K562 (cell line): Measurements from ENCODE around the gene MCU. TPM values are rescaled to one million over a fixed set of nuclear protein-coding genes. Genes with fewer than 3 reads are reported as not detected.

Source experiments
- ATF7 ChIP-seq: fragments of 450-650 bp; IDR thresholded peaks from 2 replicates; pipeline ENCODE4 v1.7.1; 2014; ENCODE audit warnings: mild to moderate bottlenecking, moderate library complexity
- BRD9 ChIP-seq: fragments of 450-650 bp; IDR thresholded peaks from 2 replicates; pipeline ENCODE4 v1.6.1; 2018; ENCODE audit warnings: low read depth; ENCODE audit not compliant: partially characterized antibody
- CXXC5 ChIP-seq: fragments of 250-450 bp; sonication (Bioruptor Pico); IDR thresholded peaks from 2 replicates; pipeline ENCODE4 v1.8.0; 2022; ENCODE audit warnings: inconsistent platforms, mild to moderate bottlenecking, moderate library complexity
- DACH1 ChIP-seq: fragments of 450-650 bp; IDR thresholded peaks from 2 replicates; pipeline ENCODE4 v1.6.1; 2018; ENCODE audit not compliant: partially characterized antibody
- ERF ChIP-seq: fragments of 450-650 bp; formaldehyde crosslinking; IDR thresholded peaks from 2 replicates; pipeline ENCODE4 v1.4.0; 2020; ENCODE audit warnings: mild to moderate bottlenecking, mixed read lengths
- ETV1 ChIP-seq: fragments of 450-650 bp; conservative IDR thresholded peaks from 2 replicates; pipeline ENCODE4 v1.6.1; 2016; ENCODE audit warnings: missing genetic modification characterization, control low read depth, low read depth, missing compliant biosample characterization
- HDAC2 ChIP-seq: fragments of 450-650 bp; IDR thresholded peaks from 2 replicates; pipeline ENCODE4 v1.6.1; 2016; ENCODE audit warnings: mild to moderate bottlenecking
- JUND ChIP-seq, 2 experiments: IDR thresholded peaks; 2 replicates in 1 of 2; 3 replicates in 1 of 2; pipeline ENCODE4 v1.6.1; 2011; ENCODE audit warnings: borderline replicate concordance in 2 of 2, low read depth in 2 of 2, low read length in 2 of 2, improper control_type of control experiment in 1 of 2, missing biosample characterization in 1 of 2, missing genetic modification characterization in 1 of 2, missing genetic modification reagents in 1 of 2
- KDM1A ChIP-seq, 2 experiments: fragments of 450-650 bp; IDR thresholded peaks; 2 replicates each; pipeline ENCODE4 v1.6.1; 2016; ENCODE audit warnings: mild to moderate bottlenecking in 2 of 2
- KLF13 ChIP-seq: fragments of 450-650 bp; IDR thresholded peaks from 2 replicates; pipeline ENCODE4 v1.6.1; 2016; ENCODE audit warnings: missing genetic modification characterization, low read depth, mild to moderate bottlenecking, missing compliant biosample characterization, moderate library complexity, borderline replicate concordance
- MXI1 ChIP-seq: IDR thresholded peaks from 2 replicates; pipeline ENCODE4 v1.6.1; 2011; ENCODE audit warnings: low read depth, mild to moderate bottlenecking, improper control_type of control experiment, low read length
- PPARD ChIP-seq: fragments of 250-450 bp; sonication (Bioruptor Pico); IDR thresholded peaks from 2 replicates; pipeline ENCODE4 v1.8.0; 2022; ENCODE audit warnings: inconsistent platforms, mild to moderate bottlenecking, moderate library complexity
- PTBP1 ChIP-seq: fragments of 200-400 bp; formaldehyde crosslinking; IDR thresholded peaks from 2 replicates; pipeline ENCODE4 v1.6.1; 2017; ENCODE audit warnings: low read depth, low read length
- PURB ChIP-seq: sonication (generic); formaldehyde crosslinking; IDR thresholded peaks from 2 replicates; pipeline ENCODE4 v1.9.0; 2021; ENCODE audit warnings: low read depth, mild to moderate bottlenecking, missing genetic modification reagents
- RBM14 ChIP-seq: fragments of 200-400 bp; formaldehyde crosslinking; IDR thresholded peaks from 2 replicates; pipeline ENCODE4 v1.6.1; 2018; ENCODE audit warnings: low read depth, mild to moderate bottlenecking, low read length, moderate library complexity, borderline replicate concordance; ENCODE audit not compliant: insufficient read depth
- RBM34 ChIP-seq: fragments of 200-400 bp; formaldehyde crosslinking; IDR thresholded peaks from 2 replicates; pipeline ENCODE4 v1.6.1; 2018; ENCODE audit warnings: low read length, borderline replicate concordance; ENCODE audit not compliant: insufficient read depth
- THRAP3 ChIP-seq: fragments of 450-650 bp; IDR thresholded peaks from 2 replicates; pipeline ENCODE4 v1.6.1; 2016; ENCODE audit warnings: mild to moderate bottlenecking, inconsistent platforms, borderline replicate concordance
- YY1 ChIP-seq, 3 experiments: IDR thresholded peaks; 2 replicates each; pipeline ENCODE4 v1.6.1; 2011; ENCODE audit warnings: low read length in 2 of 3, mild to moderate bottlenecking in 2 of 3, moderate library complexity in 2 of 3, borderline replicate concordance in 1 of 3, control low read depth in 1 of 3, low read depth in 1 of 3; ENCODE audit not compliant: insufficient read depth in 3 of 3, insufficient replicate concordance in 2 of 3, control insufficient read depth in 1 of 3, insufficient read length in 1 of 3; ENCODE audit errors: extremely low read depth in 1 of 3
- ZHX1 ChIP-seq: fragments of 150-350 bp; conservative IDR thresholded peaks from 2 replicates; pipeline ENCODE4 v1.6.1; 2014; ENCODE audit warnings: low read length
- ZNF507 ChIP-seq: conservative IDR thresholded peaks from 2 replicates; pipeline ENCODE4 v1.6.1; 2017; ENCODE audit warnings: missing genetic modification characterization, missing compliant biosample characterization
- ZNF561 ChIP-seq: fragments of 450-650 bp; formaldehyde crosslinking; conservative IDR thresholded peaks from 2 replicates; pipeline ENCODE4 v1.4.0; 2020; ENCODE audit warnings: mild to moderate bottlenecking, moderate library complexity
- ZNF668 ChIP-seq: fragments of 250-450 bp; sonication (Bioruptor Pico); IDR thresholded peaks from 2 replicates; pipeline ENCODE4 v1.8.0; 2022; ENCODE audit warnings: mild to moderate bottlenecking, inconsistent platforms
- polyA plus RNA-seq, 8 experiments: library from polyadenylated mRNA; depleted of rRNA in 4 of 8; stranded (reverse) in 5 of 8; unstranded in 3 of 8; fragments of >200 nt; fragmentation: Nextera tagmentation in 2 of 8; fragmentation: Illumina TruSeq in 1 of 8; extraction: Ambion mirVana in 2 of 8; extraction: Trizol in 1 of 8; gene quantifications; 2 replicates each; pipeline versions ENCODE4 v1.2.1 to v1.2.3, GENCODE V29; 2011 to 2014; ENCODE audit warnings: inconsistent platforms in 1 of 8, missing spikeins in 1 of 8
- total RNA-seq, 7 experiments: library from RNA; depleted of rRNA in 6 of 7; stranded (reverse); fragments of >200 nt in 6 of 7; fragmentation: Illumina TruSeq in 2 of 7; extraction: Trizol in 2 of 7; gene quantifications; 2 replicates each; pipeline versions ENCODE4 v1.2.1 to v1.2.3, GENCODE V29; 2011 to 2021; ENCODE audit warnings: low replicate concordance in 1 of 7
- TF ChIP-seq, protein P1 (sequence below), 2 experiments: fragments of 200-800 bp in 1 of 2; sonication (Bioruptor generic) in 1 of 2; sonication (generic) in 1 of 2; formaldehyde crosslinking in 1 of 2; IDR thresholded peaks in 1 of 2; conservative IDR thresholded peaks in 1 of 2; 2 replicates each; pipeline versions ENCODE4 v1.5.0 to v1.6.1; 2016 to 2020; ENCODE audit warnings: missing compliant biosample characterization in 1 of 2, missing genetic modification characterization in 1 of 2, missing genetic modification reagents in 1 of 2

MCU gene
- total and polyA plus RNA-seq, 9 of the 15 experiments (the other 6 are each of a cell fraction or from before 2014, with no cell fraction given) = 8.2 to 88.8 (median 21.3) TPM

DNA sequence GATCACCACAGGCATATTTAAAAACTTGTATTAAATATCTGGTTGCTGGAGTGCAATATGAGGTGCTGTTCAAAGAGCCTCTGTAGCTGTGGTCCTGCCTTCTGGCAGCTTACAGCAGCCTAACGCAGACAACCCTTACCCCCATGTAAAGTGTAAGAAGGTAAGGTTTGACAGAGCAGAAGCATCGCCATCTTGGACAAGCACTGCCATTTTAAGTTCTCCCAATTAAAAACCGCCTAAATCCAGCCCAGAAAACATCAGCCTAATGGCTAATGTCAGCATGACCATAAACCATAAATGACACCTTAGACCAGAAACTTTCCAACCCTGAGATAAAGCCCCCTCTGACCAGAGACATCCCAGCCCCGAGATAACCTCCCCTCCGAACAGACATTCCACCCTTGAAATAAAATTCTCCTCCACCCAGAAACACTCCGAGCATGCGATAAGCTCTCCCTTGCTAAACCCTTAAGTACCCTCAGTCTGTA is 196.3 kb downstream of the MCU start (continued):
- TF ChIP-seq PTBP1 = no peak
- no peak; the same call in 1 of the 2 replicates for TF ChIP-seq HDAC2
- peak; percentile 66 for TF ChIP-seq KLF13 (tag)
- peak; percentile 25 to 28; a peak in 1 of 4 replicates for TF ChIP-seq KDM1A (IDR thresholded peaks at IDR 0.05)
- no peak for TF ChIP-seq RBM34
- TF ChIP-seq DACH1 = no peak
- no peak for TF ChIP-seq ATF7
- TF ChIP-seq, protein P1, sequence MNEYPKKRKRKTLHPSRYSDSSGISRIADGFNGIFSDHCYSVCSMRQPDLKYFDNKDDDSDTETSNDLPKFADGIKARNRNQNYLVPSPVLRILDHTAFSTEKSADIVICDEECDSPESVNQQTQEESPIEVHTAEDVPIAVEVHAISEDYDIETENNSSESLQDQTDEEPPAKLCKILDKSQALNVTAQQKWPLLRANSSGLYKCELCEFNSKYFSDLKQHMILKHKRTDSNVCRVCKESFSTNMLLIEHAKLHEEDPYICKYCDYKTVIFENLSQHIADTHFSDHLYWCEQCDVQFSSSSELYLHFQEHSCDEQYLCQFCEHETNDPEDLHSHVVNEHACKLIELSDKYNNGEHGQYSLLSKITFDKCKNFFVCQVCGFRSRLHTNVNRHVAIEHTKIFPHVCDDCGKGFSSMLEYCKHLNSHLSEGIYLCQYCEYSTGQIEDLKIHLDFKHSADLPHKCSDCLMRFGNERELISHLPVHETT (CRISPR knock-in tag; conservative IDR thresholded peaks at IDR 0.05 in 1 of 2, IDR thresholded peaks at IDR 0.05 in 1 of 2) = peak in 1 of 2 experiments; percentile 82; a peak in 1 of 4 replicates
- no peak for TF ChIP-seq RBM14
- TF ChIP-seq ZNF668 (CRISPR knock-in tag) = peak; percentile 89
- TF ChIP-seq ZNF561 = no peak
- TF ChIP-seq ETV1 (tag) = peak; percentile 54; the same call in 1 of the 2 replicates
- no peak for TF ChIP-seq MXI1
- TF ChIP-seq ZHX1 = no peak
- TF ChIP-seq CXXC5 = peak; percentile 63
- no peak for TF ChIP-seq BRD9
- peak in 2 of 3 experiments; percentile 35 to 91 for TF ChIP-seq YY1 (IDR thresholded peaks at IDR 0.05; ENCODE audit: borderline replicate concordance in 1 of 3, control insufficient read depth in 1 of 3, extremely low read depth in 1 of 3, insufficient read depth in 3 of 3, insufficient read length in 1 of 3, insufficient replicate concordance in 2 of 3, low read depth in 1 of 3, low read length in 2 of 3)
- no peak for TF ChIP-seq PURB (CRISPR knock-in tag)
- TF ChIP-seq THRAP3 = no peak
- TF ChIP-seq JUND (IDR thresholded peaks at IDR 0.05; ENCODE audit: borderline replicate concordance, low read depth, low read length) = no peak
- peak; percentile 77; the same call in 2 of the 3 replicates for TF ChIP-seq JUND (tag; IDR thresholded peaks at IDR 0.05; ENCODE audit: borderline replicate concordance, low read depth, low read length)
- 0 out of 2 replicates have a peak, but pooled peaks have one; percentile 78 for TF ChIP-seq ERF
- no peak for TF ChIP-seq PPARD
- no peak for TF ChIP-seq ZNF507 (tag)
